Measurements from ENCODE around the gene FUT8. TPM values are rescaled to one million over a fixed set of nuclear protein-coding genes. Genes with fewer than 3 reads are reported as not detected.

FUT8 gene
- total RNA-seq, 1 donor from 2014 or later: 7.8 TPM

GRCh38 chr14:65387628-65388027 is 24.9 kb upstream of the FUT8 start:
- Histone ChIP-seq H3K36me3 (no peaks in the 10 kb centered on the region), H3K4me1 (no peaks in the 10 kb centered on the region), H3K27ac (replicated peaks) (no peak overlapping the region), H3K9me3 (replicated peaks) (no peaks in the 10 kb centered on the region), H3K4me3 (no peak overlapping the region), H3K27me3 (ENCODE audit: low read depth) (no peaks in the 10 kb centered on the region)
- intact Hi-C loops (cut with micrococcal nuclease): no loop called here
- no peak for DNase-seq
- TF ChIP-seq CTCF (IDR thresholded peaks at IDR 0.05; ENCODE audit: borderline replicate concordance): no peak

- H3K27me3 ChIP-seq (ENCODE audit: low read depth): no peaks in the 10 kb centered on the region
- no peaks in the 10 kb centered on the region for H3K36me3 ChIP-seq
- H3K4me1 ChIP-seq: no peaks in the 10 kb centered on the region
- H3K27ac ChIP-seq (replicated peaks): no peak overlapping the region
- no peak for TF ChIP-seq CTCF (IDR thresholded peaks at IDR 0.05; ENCODE audit: borderline replicate concordance)
- H3K9me3 ChIP-seq (replicated peaks): peaks cover 20% of the 10 kb centered on the region
- no peak for DNase-seq
- no peak overlapping the region for H3K4me3 ChIP-seq
- intact Hi-C loops (cut with micrococcal nuclease): no loop called here
Observed at GRCh38 chr14:65392296-65392695, 20.2 kb upstream of the FUT8 start.

- Histone ChIP-seq H3K36me3 (no peaks in the 10 kb centered on the region), H3K27ac (replicated peaks) (no peak overlapping the region), H3K4me3 (no peak overlapping the region), H3K4me1 (no peaks in the 10 kb centered on the region), H3K27me3 (ENCODE audit: low read depth) (no peaks in the 10 kb centered on the region), H3K9me3 (replicated peaks) (peaks cover 20% of the 10 kb centered on the region)
- intact Hi-C loops (cut with micrococcal nuclease): no loop called here
- TF ChIP-seq CTCF (IDR thresholded peaks at IDR 0.05; ENCODE audit: borderline replicate concordance): no peak
- DNase-seq: no peak
Observed at GRCh38 chr14:65396082-65396910, 16.2 kb upstream of the FUT8 start.

GRCh38 chr14:65403231-65403630 is 9.3 kb upstream of the FUT8 start:
- no peak overlapping the region for H3K4me3 ChIP-seq
- H3K27ac ChIP-seq (replicated peaks): no peak overlapping the region
- H3K36me3 ChIP-seq: no peaks in the 10 kb centered on the region
- H3K4me1 ChIP-seq: no peaks in the 10 kb centered on the region
- no peak for DNase-seq
- no peak for TF ChIP-seq CTCF (IDR thresholded peaks at IDR 0.05; ENCODE audit: borderline replicate concordance)
- H3K27me3 ChIP-seq (ENCODE audit: low read depth): no peaks in the 10 kb centered on the region
- no peaks in the 10 kb centered on the region for H3K9me3 ChIP-seq (replicated peaks)
- intact Hi-C loops (cut with micrococcal nuclease): no loop called here

GRCh38 chr14:65408113-65408512 is 4.4 kb upstream of the FUT8 start:
- intact Hi-C loops (cut with micrococcal nuclease): no loop called here
- Histone ChIP-seq H3K27ac (replicated peaks) (no peak overlapping the region), H3K36me3 (no peaks in the 10 kb centered on the region), H3K9me3 (replicated peaks) (no peaks in the 10 kb centered on the region), H3K4me1 (peaks cover 18% of the 10 kb centered on the region), H3K4me3 (no peak overlapping the region), H3K27me3 (ENCODE audit: low read depth) (no peaks in the 10 kb centered on the region)
- no peak for DNase-seq
- no peak for TF ChIP-seq CTCF (IDR thresholded peaks at IDR 0.05; ENCODE audit: borderline replicate concordance)
